ENCODE results near the gene ATRIP.

Gene ATRIP

DNA sequence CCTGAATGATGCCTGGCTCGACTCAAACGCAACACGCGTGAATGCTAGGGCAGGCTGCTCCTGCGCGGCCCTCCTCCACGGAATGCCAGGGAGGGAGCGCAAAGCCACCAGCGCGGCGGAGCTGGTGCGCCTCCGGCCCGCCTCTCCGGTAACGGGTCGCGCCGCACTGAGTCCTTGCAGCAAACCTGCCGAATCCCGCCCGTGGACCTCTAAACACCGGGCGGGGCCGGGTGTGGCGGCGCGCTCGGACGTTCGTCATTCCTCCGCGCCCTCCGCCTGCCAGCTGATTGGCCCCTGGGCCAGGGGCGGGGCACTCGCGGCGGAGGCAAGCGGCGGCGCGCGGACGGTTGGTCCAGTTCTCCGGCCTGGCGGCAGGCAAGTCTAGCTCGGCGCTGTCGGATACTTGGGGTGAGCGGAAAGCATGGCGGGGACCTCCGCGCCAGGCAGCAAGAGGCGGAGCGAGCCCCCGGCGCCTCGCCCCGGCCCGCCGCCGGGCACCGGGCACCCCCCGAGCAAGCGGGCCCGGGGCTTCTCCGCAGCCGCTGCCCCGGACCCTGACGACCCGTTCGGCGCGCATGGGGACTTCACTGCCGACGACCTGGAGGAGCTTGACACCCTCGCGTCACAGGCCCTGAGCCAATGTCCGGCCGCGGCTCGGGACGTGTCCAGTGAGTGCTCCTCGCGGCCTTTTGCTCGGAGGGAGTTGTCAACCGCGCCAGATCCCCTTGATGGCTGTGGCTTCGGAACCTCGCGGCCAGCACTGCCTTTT is at the start of gene ATRIP (continued):
- TF ChIP-seq ZNF544 (tag by site-specific recombination; IDR thresholded peaks at IDR 0.05) (no peak), ZNF792 (tag by site-specific recombination; IDR thresholded peaks at IDR 0.05) (no peak), ZNF404 (tag by site-specific recombination; IDR thresholded peaks at IDR 0.05) (no peak), OSR2 (tag by site-specific recombination; IDR thresholded peaks at IDR 0.05) (no peak), ZNF843 (tag by site-specific recombination; IDR thresholded peaks at IDR 0.05) (0 out of 2 replicates have a peak, but pooled peaks have one; percentile 23), ZNF169 (tag by site-specific recombination; IDR thresholded peaks at IDR 0.05) (no peak), ZNF791 (tag by site-specific recombination; IDR thresholded peaks at IDR 0.05) (no peak), PRDM1 (tag by site-specific recombination; IDR thresholded peaks at IDR 0.05) (no peak), TRIM28 (IDR thresholded peaks at IDR 0.05; ENCODE audit: borderline replicate concordance, low read length) (no peak; the same call in 1 of the 2 replicates), KLF9 (tag by site-specific recombination; IDR thresholded peaks at IDR 0.05; ENCODE audit: low read depth) (peak; percentile 81), ZNF133 (tag by site-specific recombination; IDR thresholded peaks at IDR 0.05) (no peak), ZNF48 (tag by site-specific recombination; IDR thresholded peaks at IDR 0.05) (no peak), ZBTB20 (tag by site-specific recombination; IDR thresholded peaks at IDR 0.05) (peak; percentile 70), ZBTB17 (tag by site-specific recombination; IDR thresholded peaks at IDR 0.05) (peak; percentile 90), EGR2 (tag by site-specific recombination; IDR thresholded peaks at IDR 0.05; ENCODE audit: low read depth) (no peak), ZNF530 (tag by site-specific recombination; IDR thresholded peaks at IDR 0.05; ENCODE audit: low read depth) (no peak), ZFP37 (tag by site-specific recombination; IDR thresholded peaks at IDR 0.05) (no peak), KLF1 (tag by site-specific recombination; IDR thresholded peaks at IDR 0.05) (peak; percentile 94), SP7 (tag by site-specific recombination; IDR thresholded peaks at IDR 0.05) (peak; percentile 36; the same call in 1 of the 2 replicates), ZNF76 (tag by site-specific recombination; IDR thresholded peaks at IDR 0.05; ENCODE audit: borderline replicate concordance, low read depth) (peak; percentile 77; the same call in 1 of the 2 replicates), ZNF311 (tag by site-specific recombination; IDR thresholded peaks at IDR 0.05; ENCODE audit: borderline replicate concordance) (no peak), ZNF830 (tag by site-specific recombination; IDR thresholded peaks at IDR 0.05; ENCODE audit: low read depth) (no peak), ZNF621 (tag by site-specific recombination; IDR thresholded peaks at IDR 0.05) (no peak), SP3 (tag by site-specific recombination; IDR thresholded peaks at IDR 0.05) (peak; percentile 81), ZNF266 (tag by site-specific recombination; IDR thresholded peaks at IDR 0.05; ENCODE audit: low read depth) (no peak), FEZF1 (tag by site-specific recombination; IDR thresholded peaks at IDR 0.05) (no peak), ZIC2 (tag by site-specific recombination; IDR thresholded peaks at IDR 0.05) (no peak), ZNF202 (tag by site-specific recombination; IDR thresholded peaks at IDR 0.05; ENCODE audit: borderline replicate concordance) (no peak)
- TF ChIP-seq, protein P1, sequence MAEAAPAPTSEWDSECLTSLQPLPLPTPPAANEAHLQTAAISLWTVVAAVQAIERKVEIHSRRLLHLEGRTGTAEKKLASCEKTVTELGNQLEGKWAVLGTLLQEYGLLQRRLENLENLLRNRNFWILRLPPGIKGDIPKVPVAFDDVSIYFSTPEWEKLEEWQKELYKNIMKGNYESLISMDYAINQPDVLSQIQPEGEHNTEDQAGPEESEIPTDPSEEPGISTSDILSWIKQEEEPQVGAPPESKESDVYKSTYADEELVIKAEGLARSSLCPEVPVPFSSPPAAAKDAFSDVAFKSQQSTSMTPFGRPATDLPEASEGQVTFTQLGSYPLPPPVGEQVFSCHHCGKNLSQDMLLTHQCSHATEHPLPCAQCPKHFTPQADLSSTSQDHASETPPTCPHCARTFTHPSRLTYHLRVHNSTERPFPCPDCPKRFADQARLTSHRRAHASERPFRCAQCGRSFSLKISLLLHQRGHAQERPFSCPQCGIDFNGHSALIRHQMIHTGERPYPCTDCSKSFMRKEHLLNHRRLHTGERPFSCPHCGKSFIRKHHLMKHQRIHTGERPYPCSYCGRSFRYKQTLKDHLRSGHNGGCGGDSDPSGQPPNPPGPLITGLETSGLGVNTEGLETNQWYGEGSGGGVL (tag by site-specific recombination; IDR thresholded peaks at IDR 0.05): 0 out of 2 replicates have a peak, but pooled peaks have one; percentile 20
- TF ChIP-seq, protein P2, sequence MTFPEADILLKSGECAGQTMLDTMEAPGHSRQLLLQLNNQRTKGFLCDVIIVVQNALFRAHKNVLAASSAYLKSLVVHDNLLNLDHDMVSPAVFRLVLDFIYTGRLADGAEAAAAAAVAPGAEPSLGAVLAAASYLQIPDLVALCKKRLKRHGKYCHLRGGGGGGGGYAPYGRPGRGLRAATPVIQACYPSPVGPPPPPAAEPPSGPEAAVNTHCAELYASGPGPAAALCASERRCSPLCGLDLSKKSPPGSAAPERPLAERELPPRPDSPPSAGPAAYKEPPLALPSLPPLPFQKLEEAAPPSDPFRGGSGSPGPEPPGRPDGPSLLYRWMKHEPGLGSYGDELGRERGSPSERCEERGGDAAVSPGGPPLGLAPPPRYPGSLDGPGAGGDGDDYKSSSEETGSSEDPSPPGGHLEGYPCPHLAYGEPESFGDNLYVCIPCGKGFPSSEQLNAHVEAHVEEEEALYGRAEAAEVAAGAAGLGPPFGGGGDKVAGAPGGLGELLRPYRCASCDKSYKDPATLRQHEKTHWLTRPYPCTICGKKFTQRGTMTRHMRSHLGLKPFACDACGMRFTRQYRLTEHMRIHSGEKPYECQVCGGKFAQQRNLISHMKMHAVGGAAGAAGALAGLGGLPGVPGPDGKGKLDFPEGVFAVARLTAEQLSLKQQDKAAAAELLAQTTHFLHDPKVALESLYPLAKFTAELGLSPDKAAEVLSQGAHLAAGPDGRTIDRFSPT (tag by site-specific recombination; IDR thresholded peaks at IDR 0.05): no peak
- TF ChIP-seq, protein P3, sequence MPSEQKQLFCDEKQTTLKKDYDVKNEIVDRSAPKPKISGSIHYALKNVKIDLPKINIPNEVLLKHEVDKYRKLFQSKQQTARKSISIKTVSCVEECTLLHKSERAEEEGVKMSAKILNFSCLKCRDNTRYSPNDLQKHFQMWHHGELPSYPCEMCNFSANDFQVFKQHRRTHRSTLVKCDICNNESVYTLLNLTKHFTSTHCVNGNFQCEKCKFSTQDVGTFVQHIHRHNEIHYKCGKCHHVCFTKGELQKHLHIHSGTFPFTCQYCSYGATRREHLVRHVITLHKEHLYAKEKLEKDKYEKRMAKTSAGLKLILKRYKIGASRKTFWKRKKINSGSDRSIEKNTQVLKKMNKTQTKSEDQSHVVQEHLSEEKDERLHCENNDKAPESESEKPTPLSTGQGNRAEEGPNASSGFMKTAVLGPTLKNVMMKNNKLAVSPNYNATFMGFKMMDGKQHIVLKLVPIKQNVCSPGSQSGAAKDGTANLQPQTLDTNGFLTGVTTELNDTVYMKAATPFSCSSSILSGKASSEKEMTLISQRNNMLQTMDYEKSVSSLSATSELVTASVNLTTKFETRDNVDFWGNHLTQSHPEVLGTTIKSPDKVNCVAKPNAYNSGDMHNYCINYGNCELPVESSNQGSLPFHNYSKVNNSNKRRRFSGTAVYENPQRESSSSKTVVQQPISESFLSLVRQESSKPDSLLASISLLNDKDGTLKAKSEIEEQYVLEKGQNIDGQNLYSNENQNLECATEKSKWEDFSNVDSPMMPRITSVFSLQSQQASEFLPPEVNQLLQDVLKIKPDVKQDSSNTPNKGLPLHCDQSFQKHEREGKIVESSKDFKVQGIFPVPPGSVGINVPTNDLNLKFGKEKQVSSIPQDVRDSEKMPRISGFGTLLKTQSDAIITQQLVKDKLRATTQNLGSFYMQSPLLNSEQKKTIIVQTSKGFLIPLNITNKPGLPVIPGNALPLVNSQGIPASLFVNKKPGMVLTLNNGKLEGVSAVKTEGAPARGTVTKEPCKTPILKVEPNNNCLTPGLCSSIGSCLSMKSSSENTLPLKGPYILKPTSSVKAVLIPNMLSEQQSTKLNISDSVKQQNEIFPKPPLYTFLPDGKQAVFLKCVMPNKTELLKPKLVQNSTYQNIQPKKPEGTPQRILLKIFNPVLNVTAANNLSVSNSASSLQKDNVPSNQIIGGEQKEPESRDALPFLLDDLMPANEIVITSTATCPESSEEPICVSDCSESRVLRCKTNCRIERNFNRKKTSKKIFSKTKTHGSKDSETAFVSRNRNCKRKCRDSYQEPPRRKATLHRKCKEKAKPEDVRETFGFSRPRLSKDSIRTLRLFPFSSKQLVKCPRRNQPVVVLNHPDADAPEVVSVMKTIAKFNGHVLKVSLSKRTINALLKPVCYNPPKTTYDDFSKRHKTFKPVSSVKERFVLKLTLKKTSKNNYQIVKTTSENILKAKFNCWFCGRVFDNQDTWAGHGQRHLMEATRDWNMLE (tag by site-specific recombination; conservative IDR thresholded peaks at IDR 0.05; ENCODE audit: low read depth): no peak
- TF ChIP-seq, protein P4, sequence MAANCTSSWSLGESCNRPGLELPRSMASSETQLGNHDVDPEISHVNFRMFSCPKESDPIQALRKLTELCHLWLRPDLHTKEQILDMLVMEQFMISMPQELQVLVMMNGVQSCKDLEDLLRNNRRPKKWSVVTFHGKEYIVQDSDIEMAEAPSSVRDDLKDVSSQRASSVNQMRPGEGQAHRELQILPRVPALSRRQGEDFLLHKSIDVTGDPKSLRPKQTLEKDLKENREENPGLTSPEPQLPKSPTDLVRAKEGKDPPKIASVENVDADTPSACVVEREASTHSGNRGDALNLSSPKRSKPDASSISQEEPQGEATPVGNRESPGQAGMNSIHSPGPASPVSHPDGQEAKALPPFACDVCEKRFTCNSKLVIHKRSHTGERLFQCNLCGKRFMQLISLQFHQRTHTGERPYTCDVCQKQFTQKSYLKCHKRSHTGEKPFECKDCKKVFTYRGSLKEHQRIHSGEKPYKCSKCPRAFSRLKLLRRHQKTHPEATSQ (tag by site-specific recombination; IDR thresholded peaks at IDR 0.05): no peak; the same call in 1 of the 2 replicates
